GM18873 (cell line): ENCODE data around the gene OR51F1.
"Not testable (repeated sequence)": the region's sequence is repeated elsewhere in the genome, so short reads cannot be mapped to it uniquely, and the experiment has no call there.

Source experiments
- ATAC-seq: cut with Tn5 transposase; IDR thresholded peaks from one replicate; pipeline ENCODE4 v1.9.1; 2021; ENCODE audit warnings: mild to moderate bottlenecking, moderate library complexity, moderate number of reproducible peaks; ENCODE audit not compliant: unreplicated experiment, low FRiP score

The OR51F1 gene

GRCh38 chr11:4769838-4770237 lies at the start of gene OR51F1:
Gene OR51F1 (minus strand): TSS chr11:4769938. CDS start chr11:4769938, 0 bp downstream.
- no peak for ATAC-seq

DNA sequence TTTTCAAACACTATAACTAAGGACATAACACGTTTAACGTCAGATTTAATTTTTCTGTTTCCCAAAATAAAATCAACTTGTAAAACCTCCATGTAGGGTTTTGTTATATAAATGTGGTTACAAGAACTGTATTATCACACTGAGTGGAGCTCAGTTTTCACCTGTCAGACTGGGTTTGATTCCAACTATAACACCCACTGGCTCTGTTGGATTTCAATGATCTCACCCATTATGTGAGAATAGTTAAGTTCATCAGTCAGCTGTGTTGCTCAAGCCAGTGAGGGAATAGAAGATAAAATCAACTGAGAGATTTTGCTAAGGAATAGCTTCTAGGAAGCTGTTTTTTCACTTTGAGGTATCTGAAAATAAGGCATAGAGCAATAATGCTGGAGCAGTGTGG lies 39.5 kb upstream of the OR51F1 start:
- no peak for ATAC-seq

DNA sequence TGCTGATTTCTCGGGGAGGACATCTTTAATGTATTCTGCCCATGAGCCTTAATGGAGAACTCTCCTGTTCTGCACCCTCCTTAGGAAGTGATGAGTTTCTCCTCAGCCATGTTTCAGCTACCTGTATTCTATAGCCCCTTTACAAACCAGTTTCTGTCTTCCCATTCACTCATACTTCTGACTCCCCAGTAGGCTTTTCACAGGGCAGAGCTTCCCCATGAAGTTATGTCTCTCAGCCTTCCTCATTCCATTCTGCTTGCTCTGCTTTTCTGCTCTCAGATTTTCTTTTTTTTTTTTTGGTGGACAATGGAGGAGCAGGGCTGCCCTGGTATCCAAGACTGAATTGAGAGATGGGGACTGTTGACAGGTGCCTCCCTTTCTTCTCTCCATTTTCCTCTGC lies 38.7 kb upstream of the OR51F1 start:
- ATAC-seq = no peak

DNA sequence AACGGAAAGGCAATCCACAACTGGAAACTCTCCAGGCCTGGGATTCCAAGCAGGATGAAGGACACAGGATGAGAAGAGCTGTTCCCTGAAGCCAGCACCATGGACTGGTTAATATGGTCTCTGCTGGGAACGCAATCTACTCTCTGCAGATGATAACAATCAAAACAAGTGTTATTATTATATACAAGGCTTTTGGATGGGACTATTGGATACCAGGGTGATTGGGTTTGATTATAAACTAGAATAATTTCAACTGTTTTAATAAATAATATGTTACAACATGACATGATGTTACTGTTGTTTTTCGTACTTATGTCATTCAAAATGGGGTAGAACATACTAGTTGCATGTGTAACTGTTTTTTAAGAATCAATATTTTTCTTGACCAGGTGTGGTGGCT lies 34.5 kb upstream of the OR51F1 start, which contains the start of gene OR52R1:
TSS of gene OR52R1 (minus strand) at position 101 of the 400 bp plus-strand sequence. CDS start at position 101, 0 bp downstream.
- ATAC-seq = no peak

- not testable (repeated sequence) for ATAC-seq
These were observed 31.6 kb upstream of the OR51F1 start for GRCh38 chr11:4801316-4801715.

DNA sequence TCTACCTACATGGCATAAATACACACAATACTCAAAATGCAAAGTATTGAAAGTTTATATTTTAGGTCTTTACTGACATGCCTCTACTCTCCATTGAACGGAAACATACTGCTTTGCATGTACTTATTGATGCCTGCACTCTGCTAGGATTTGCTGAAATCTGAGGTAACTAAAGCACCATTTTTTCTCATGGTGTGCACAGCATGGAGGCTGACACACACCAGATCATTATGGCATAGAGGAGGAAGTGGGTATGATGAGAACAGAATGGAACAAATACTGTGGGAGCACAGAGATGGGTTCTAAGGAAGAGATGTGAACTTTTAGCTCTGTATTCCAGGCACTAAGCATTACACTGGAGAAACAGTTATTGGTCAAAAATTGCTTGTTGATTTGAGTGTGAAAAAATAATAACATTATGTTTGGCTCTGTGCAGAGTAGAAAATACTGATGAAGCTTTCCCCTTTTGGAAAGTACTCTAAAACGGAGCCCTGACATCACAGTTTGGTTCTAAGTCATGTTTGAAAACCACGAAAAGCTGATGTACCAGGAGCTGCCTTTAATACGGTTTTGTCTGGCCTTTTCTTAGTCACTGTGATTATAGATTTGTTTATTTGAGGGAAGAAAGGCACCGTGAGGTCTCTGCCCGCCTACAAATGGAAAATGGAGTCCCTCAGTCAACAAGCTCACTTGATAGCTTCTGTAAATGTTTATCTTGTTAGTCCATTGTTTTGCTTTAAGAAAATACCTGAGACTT lies 28.9 kb upstream of the OR51F1 start:
- no peak for ATAC-seq

- no peak for ATAC-seq
These were observed 27.5 kb upstream of the OR51F1 start for GRCh38 chr11:4797206-4797605.

DNA sequence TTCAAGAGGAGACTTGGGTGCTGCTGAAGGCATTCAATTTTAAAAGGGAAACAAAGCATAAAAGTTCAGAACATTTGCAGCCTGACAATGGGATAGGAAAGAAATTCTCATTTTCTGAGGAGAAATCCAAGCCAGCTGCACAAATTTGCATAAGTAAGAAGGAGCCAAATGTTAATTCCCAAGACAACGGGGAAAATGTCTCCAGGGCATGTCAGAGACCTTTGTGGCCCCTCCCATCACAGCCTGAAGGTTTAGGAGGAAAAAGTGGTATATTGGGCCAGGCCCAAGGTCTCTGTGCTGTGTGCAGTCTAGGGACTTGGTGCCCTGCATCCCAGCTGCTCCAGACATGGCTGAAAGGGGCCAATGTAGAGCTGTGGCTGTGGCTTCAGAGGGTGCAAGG lies 12.7 kb upstream of the OR51F1 start:
- ATAC-seq = no peak

- ATAC-seq = no peak
These were observed 1.6 kb downstream of the OR51F1 start for GRCh38 chr11:4768094-4768493.

DNA sequence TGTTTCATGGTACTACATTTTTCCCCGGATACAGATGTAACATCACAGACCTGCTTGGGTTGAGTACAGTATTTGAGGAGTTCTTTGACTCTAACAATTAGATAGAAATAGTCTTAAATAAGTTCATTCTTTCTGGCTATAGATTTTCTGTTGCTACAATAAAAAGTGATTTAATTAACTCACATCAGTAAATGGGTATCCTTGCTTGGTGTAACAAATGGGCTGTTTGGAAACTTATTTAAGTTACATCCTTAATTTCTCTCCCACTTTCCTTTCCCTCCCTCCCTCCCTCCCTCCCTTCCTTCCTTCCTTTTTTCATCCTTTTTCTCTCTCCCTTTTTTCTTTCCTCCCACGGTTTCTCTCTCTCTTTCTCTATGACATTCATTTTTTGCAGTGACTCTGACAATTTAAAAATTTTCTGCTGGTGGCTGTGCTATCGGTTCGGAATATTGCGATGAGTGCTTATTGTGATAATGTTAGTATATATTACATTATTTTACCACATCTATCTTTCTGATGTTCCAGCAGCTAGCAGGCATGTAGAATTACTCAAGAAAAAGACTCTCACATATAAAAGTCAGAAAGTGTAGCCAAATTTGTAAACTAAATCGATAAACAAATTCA lies 3.2 kb downstream of the OR51F1 start:
- no peak for ATAC-seq

DNA sequence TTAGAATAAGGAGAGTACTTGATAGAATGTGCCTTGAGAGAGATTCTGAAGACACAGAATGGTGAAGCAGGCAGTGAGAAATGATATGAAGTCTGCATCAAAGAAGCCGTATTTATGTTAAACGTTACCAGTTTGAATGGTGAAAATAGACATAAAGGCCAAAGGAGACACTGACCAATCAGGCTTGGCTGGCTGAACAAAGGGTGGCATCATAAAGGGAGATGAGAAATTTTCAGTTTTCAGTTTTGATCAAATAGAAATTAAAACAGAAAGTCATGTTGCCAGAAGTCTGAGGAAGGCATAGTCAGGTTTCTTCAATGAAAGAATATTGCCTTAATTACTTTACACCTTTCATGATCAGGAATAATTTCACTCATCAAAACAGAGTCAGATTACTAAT lies 6.6 kb downstream of the OR51F1 start:
- ATAC-seq = no peak

DNA sequence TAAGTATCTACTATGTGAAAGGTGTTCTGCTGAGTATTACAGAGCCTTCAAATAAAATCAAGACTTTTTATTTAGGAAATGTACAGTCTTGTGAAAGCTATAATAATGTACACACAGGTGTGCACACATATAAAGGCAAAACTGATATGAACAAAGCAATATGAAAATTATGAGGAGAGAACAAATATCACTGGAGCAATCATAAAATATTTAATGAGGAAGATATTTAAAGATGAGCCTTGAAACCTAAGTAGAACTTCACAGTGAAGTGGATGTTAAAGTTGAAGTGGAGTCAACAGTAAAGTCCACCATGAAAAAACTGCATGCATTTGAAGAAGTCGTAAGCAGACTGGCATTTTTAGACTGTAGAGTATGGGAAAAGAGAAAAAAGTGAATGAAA lies 18.5 kb downstream of the OR51F1 start:
- no peak for ATAC-seq

GRCh38 chr11:4748438-4748837 lies 21.3 kb downstream of the OR51F1 start:
- no peak for ATAC-seq

DNA sequence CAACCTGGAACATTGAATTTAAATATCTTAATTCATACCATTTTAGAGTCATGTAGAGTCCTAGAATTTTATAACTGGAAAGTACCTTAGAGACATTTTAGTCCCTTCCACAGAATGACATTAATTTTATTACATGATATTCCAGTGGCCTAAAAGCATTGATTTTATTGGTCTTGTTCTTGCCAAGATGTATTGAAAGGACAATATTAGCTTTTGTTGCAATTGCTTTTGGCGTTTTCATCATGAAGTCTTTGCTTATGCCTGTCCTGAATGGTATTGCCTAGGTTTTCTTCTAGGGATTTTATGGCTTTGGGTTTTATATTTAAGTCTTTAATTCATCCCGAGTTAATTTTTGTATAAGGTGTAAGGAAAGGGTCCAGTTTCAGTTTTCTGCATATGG lies 29.0 kb downstream of the OR51F1 start:
- ATAC-seq = no peak

DNA sequence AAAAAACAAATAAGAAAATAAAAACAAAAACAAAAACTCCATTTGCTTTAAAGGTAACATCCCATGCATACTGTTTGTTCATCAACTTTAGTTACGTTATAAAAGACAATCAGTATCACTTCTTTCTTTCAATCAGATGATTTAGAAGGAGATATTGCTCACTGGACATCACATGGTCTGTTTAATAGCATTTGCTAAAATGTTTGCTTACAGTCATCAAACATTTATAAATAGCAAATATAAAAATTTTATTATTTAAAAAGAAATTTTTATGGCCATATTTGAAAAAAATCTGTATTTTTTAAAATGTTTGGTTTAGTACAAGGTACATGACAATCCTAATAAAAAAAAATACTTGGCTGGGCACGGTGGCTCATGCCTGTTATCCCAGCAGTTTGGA lies 42.6 kb downstream of the OR51F1 start:
- no peak for ATAC-seq

GRCh38 chr11:4722616-4723534 lies 46.9 kb downstream of the OR51F1 start:
- ATAC-seq = not testable (repeated sequence)
